Measurements from ENCODE around the gene EPS15. TPM values are rescaled to one million over a fixed set of nuclear protein-coding genes. Genes with fewer than 3 reads are reported as not detected.
A peak's percentile ranks its signal among the peaks of the same experiment; 100 is the strongest.

EPS15 gene
- total RNA-seq, 1 donor = 58.7 TPM

GRCh38 chr1:51320967-51321923 lies 197.8 kb downstream of the EPS15 start:
- no peak for TF ChIP-seq CTCF (IDR thresholded peaks at IDR 0.05; ENCODE audit: insufficient read depth, low read depth, low read length)
- no peak for DNase-seq (ENCODE audit: low read depth)
- H3K4me3 ChIP-seq (ENCODE audit: low read depth, low read length) = no peak overlapping the region

DNA sequence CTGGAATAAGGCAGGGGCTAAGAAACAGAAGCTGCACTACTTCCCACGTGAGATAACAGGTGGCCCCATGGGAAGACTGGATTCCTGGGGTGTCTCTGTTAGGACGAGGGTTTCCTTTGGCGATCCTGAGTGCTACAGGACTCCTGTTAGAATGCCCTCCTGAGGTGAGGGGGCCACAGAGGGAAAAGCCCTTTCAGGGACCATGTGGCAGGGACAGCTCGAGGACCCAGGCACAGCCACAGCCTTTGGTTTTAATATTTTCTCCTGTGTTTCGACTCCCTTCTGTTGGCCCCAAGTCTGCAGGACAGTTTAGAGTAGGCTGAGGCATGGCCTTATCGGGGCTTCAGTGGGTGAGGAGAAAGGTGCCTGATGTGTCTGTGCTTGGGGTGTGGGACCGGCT lies 201.3 kb downstream of the EPS15 start:
- DNase-seq (ENCODE audit: low read depth) = no peak
- no peak for TF ChIP-seq CTCF (IDR thresholded peaks at IDR 0.05; ENCODE audit: insufficient read depth, low read depth, low read length)
- H3K4me3 ChIP-seq (ENCODE audit: low read depth, low read length) = no peak overlapping the region

GRCh38 chr1:51316846-51317120 lies 202.3 kb downstream of the EPS15 start:
- DNase-seq (ENCODE audit: low read depth) = no peak
- no peak for TF ChIP-seq CTCF (IDR thresholded peaks at IDR 0.05; ENCODE audit: insufficient read depth, low read depth, low read length)
- no peak overlapping the region for H3K4me3 ChIP-seq (ENCODE audit: low read depth, low read length)

DNA sequence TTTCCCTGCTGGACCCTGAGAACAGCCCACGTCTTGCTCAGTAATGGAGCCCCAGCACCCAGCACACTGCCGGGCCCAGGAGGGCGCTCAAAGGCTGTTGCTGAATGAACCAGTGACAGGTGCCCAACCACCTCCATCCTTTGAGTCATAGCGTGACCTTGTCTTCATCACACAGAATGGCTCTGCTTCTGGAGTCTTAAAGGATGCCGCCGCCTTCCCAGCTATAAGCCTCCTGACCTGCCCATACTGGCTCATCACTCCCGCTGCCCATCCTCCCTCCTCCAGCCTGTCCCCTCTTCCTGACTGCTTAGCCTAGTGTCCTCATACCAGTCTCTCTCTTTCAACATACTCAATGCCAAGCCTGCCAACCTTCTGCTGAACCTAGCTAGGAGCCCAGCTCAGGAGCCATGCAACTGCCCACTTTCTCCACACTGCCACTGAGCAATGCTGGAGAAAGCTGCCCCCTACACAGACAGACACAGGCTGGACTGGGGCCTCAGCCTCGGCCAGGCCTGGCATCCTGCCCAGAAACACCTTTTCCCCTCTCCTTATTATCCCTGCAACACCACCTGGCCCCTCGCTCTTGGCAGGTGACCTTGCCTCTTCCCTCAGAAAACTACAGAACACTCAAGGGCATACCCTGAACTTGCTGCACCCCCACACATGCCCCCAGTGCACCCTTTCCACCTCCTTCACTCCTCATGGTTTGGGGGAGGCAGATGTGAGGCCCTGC lies 202.8 kb downstream of the EPS15 start:
- no peak for DNase-seq (ENCODE audit: low read depth)
- no peak for TF ChIP-seq CTCF (IDR thresholded peaks at IDR 0.05; ENCODE audit: insufficient read depth, low read depth, low read length)
- H3K4me3 ChIP-seq (ENCODE audit: low read depth, low read length) = no peak overlapping the region

DNA sequence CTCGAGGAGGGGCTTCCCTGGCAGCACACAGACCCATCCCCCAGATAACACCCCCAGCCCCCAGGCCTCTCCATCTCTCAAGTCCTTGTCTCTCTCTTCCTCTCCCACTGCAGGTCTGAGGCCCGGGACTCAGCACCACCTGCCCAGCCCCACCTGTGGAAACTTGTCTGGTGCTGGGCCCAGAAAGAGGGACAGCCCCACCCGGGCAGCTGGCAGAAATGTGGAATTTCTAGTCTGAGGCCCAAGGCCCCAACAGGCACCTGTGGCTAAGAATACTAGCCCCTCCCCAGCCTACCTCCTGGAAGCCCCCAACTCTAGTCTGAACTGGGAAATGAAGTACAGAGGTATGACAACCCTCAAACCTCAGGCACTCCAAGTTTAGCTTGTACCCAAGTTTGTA lies 204.1 kb downstream of the EPS15 start:
- no peak overlapping the region for H3K4me3 ChIP-seq (ENCODE audit: low read depth, low read length)
- DNase-seq (ENCODE audit: low read depth) = no peak
- no peak for TF ChIP-seq CTCF (IDR thresholded peaks at IDR 0.05; ENCODE audit: insufficient read depth, low read depth, low read length)

GRCh38 chr1:51313961-51314777 lies 204.9 kb downstream of the EPS15 start:
- peak; percentile 85 for DNase-seq (ENCODE audit: low read depth)
- H3K4me3 ChIP-seq (ENCODE audit: low read depth, low read length) = no peak overlapping the region

More at GRCh38 chr1:51313961-51314777, 204.9 kb downstream of the EPS15 start:
- TF ChIP-seq CTCF (IDR thresholded peaks at IDR 0.05; ENCODE audit: insufficient read depth, low read depth, low read length) = no peak
